Mesenchymal stem cell (in vitro differentiated cells and primary cell): ENCODE results near the gene FOSL2.
A peak's percentile ranks its signal among the peaks of the same experiment; 100 is the strongest.

ENCODE experiments used
- DNase-seq: peaks from one replicate; pipeline ENCODE4 v3.0.0-alpha.2; 2013
- H2AFZ ChIP-seq: one replicate; pipeline ENCODE4 v1.6.1; 2013; ENCODE audit warnings: low read depth, mild to moderate bottlenecking, control low read depth, inconsistent platforms, low read length, moderate library complexity
- H2AK5ac ChIP-seq: 2 replicates; pipeline ENCODE4 v1.6.1; 2013; ENCODE audit warnings: low read length, moderate library complexity, mild to moderate bottlenecking, inconsistent platforms; ENCODE audit not compliant: severe bottlenecking
- H2BK120ac ChIP-seq: one replicate; pipeline ENCODE4 v1.6.1; 2013; ENCODE audit warnings: low read depth, mild to moderate bottlenecking, inconsistent platforms, low read length, moderate library complexity
- H2BK12ac ChIP-seq, 2 experiments: one replicate each; pipeline ENCODE4 v1.6.1; 2013; ENCODE audit warnings: inconsistent platforms in 2 of 2, low read length in 2 of 2, mild to moderate bottlenecking in 2 of 2, moderate library complexity in 2 of 2, control low read depth in 1 of 2
- H2BK15ac ChIP-seq: one replicate; pipeline ENCODE4 v1.6.1; 2013; ENCODE audit warnings: mild to moderate bottlenecking, low read depth, inconsistent platforms; ENCODE audit not compliant: poor library complexity, severe bottlenecking
- H2BK5ac ChIP-seq: 2 replicates; pipeline ENCODE4 v1.6.1; 2013; ENCODE audit warnings: low read depth, mild to moderate bottlenecking, low read length, control low read depth, inconsistent platforms; ENCODE audit not compliant: poor library complexity, severe bottlenecking
- H3K14ac ChIP-seq, 2 experiments: one replicate each; pipeline ENCODE4 v1.6.1; 2013; ENCODE audit warnings: inconsistent platforms in 2 of 2, low read length in 2 of 2, control low read depth in 1 of 2, mild to moderate bottlenecking in 1 of 2, moderate library complexity in 1 of 2
- H3K18ac ChIP-seq, 2 experiments: one replicate each; pipeline ENCODE4 v1.6.1; 2013; ENCODE audit warnings: inconsistent platforms in 2 of 2, low read length in 2 of 2, control low read depth in 1 of 2, low read depth in 1 of 2, mild to moderate bottlenecking in 1 of 2
- H3K23ac ChIP-seq, 2 experiments: one replicate each; pipeline ENCODE4 v1.6.1; 2013; ENCODE audit warnings: inconsistent platforms in 2 of 2, low read length in 2 of 2, mild to moderate bottlenecking in 2 of 2, moderate library complexity in 2 of 2, control low read depth in 1 of 2
- H3K27ac ChIP-seq: 2 replicates; pipeline ENCODE4 v1.5.1; 2013; ENCODE audit warnings: mild to moderate bottlenecking, moderate library complexity, low read length, control low read depth, inconsistent platforms; ENCODE audit not compliant: poor library complexity, severe bottlenecking
- H3K27me3 ChIP-seq, 2 experiments: 2 replicates each; pipeline versions ENCODE4 v1.6.1 to v1.7.0; 2013; ENCODE audit warnings: low read length in 2 of 2, mild to moderate bottlenecking in 2 of 2, moderate library complexity in 2 of 2, control low read depth in 1 of 2, inconsistent platforms in 1 of 2; ENCODE audit not compliant: control insufficient read depth in 1 of 2, insufficient read depth in 1 of 2
- H3K36me3 ChIP-seq, 2 experiments: 2 replicates each; pipeline versions ENCODE4 v1.6.1 to v1.7.0; 2013; ENCODE audit warnings: low read length in 2 of 2, control low read depth in 1 of 2, inconsistent platforms in 1 of 2, low read depth in 1 of 2, mild to moderate bottlenecking in 1 of 2; ENCODE audit not compliant: insufficient read depth in 2 of 2, control insufficient read depth in 1 of 2
- H3K4ac ChIP-seq, 2 experiments: one replicate each; pipeline ENCODE4 v1.6.1; 2013; ENCODE audit warnings: inconsistent platforms in 2 of 2, low read length in 2 of 2, mild to moderate bottlenecking in 2 of 2, moderate library complexity in 2 of 2, control low read depth in 1 of 2, low read depth in 1 of 2
- H3K4me1 ChIP-seq: 2 replicates; pipeline ENCODE4 v1.6.1; 2013; ENCODE audit warnings: low read depth, low read length, control low read depth; ENCODE audit not compliant: control insufficient read depth, insufficient read depth
- H3K4me2 ChIP-seq: 2 replicates; pipeline ENCODE4 v1.6.1; 2013; ENCODE audit warnings: low read length, mild to moderate bottlenecking, inconsistent platforms; ENCODE audit not compliant: poor library complexity, severe bottlenecking
- H3K4me3 ChIP-seq, 2 experiments: 2 replicates each; pipeline versions ENCODE4 v1.5.1 to v1.7.0; 2013; ENCODE audit warnings: low read length in 2 of 2, mild to moderate bottlenecking in 2 of 2, control low read depth in 1 of 2, low read depth in 1 of 2; ENCODE audit not compliant: insufficient read depth in 1 of 2
- H3K79me1 ChIP-seq: replicated peaks from 2 replicates; pipeline ENCODE4 v1.6.1; 2013; ENCODE audit warnings: mild to moderate bottlenecking, control low read depth, low read length, inconsistent platforms; ENCODE audit not compliant: poor library complexity, severe bottlenecking
- H3K9ac ChIP-seq: 2 replicates; pipeline ENCODE4 v1.7.0; 2013; ENCODE audit warnings: mild to moderate bottlenecking, low read length, moderate library complexity
- H3K9me3 ChIP-seq: 2 replicates; pipeline ENCODE4 v1.7.0; 2013; ENCODE audit warnings: mild to moderate bottlenecking, low read length; ENCODE audit not compliant: control insufficient read depth
- H4K8ac ChIP-seq: one replicate; pipeline ENCODE4 v1.6.1; 2013; ENCODE audit warnings: inconsistent platforms, mild to moderate bottlenecking, low read length, moderate library complexity
- H4K91ac ChIP-seq: one replicate; pipeline ENCODE4 v1.6.1; 2013; ENCODE audit warnings: mild to moderate bottlenecking, low read length, inconsistent platforms
- WGBS: methylation state at CpG from one replicate; pipeline ENCODE4 v1.1.7; 2013; ENCODE audit warnings: mixed read lengths; 5-methylcytosine and 5-hydroxymethylcytosine counted together

FOSL2 gene

DNA sequence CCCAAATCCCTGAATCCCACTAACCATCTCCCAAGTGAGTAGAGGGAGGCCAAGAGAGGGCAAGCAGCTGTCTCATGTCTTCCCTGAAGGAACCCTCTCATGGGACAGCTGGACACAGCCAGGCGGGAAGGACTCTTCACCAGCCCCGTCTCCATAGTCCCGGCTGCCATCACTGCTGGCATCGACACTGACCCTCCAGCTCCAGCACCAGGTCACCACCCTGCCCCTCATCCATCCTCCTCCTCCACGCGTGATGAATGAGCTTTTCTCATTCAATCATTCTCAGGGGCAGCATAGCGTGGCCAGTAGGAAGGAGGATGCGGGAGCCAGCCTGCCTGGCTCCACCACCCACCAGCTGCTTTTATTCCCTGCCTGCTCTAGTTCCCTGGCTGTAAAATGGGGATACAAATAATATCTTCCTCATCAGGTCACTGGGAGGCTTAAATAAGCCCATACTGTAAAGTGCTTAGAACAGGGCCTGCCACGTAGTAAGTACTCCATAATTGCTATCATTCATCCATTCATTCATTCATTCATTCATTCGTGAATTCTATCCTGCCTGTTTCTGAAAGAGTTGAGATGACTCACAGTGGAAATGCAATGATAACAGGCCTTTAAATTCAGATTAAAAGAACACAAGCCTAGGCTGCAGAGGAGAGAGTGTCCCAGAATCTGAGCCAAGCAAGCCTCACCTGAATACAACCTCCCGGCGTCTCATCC is 30.5 kb upstream of the FOSL2 start:
- H3K4ac ChIP-seq: no peak overlapping the region
- no peak overlapping the region for H4K8ac ChIP-seq
- H3K27ac ChIP-seq: no peak overlapping the region
- no peak overlapping the region for H3K4me3 ChIP-seq
- no peak overlapping the region for H2BK15ac ChIP-seq
- no peak overlapping the region for H2BK120ac ChIP-seq
- no peak overlapping the region for H3K18ac ChIP-seq
- no peaks in the 10 kb centered on the region for H3K9me3 ChIP-seq
- no peak overlapping the region for H3K4me2 ChIP-seq
- H3K9ac ChIP-seq: no peak overlapping the region
- H2AK5ac ChIP-seq: no peak overlapping the region
- H2AFZ ChIP-seq: no peak overlapping the region
- H3K36me3 ChIP-seq: no peaks in the 10 kb centered on the region
- no peak overlapping the region for H3K23ac ChIP-seq
- H3K27me3 ChIP-seq: no peaks in the 10 kb centered on the region
- H4K91ac ChIP-seq: no peak overlapping the region
- no peak for DNase-seq
- no peak overlapping the region for H2BK5ac ChIP-seq
- peaks cover 30% of the 10 kb centered on the region for H3K4me1 ChIP-seq
- peak overlapping the region; percentile 23 to 75 for H2BK12ac ChIP-seq
- H3K79me1 ChIP-seq: no peaks in the 10 kb centered on the region
- WGBS: 84% methylated on average over 10 of the region's 12 CpGs
- H3K14ac ChIP-seq: peak overlapping the region in 1 of 2 experiments; percentile 85

DNA sequence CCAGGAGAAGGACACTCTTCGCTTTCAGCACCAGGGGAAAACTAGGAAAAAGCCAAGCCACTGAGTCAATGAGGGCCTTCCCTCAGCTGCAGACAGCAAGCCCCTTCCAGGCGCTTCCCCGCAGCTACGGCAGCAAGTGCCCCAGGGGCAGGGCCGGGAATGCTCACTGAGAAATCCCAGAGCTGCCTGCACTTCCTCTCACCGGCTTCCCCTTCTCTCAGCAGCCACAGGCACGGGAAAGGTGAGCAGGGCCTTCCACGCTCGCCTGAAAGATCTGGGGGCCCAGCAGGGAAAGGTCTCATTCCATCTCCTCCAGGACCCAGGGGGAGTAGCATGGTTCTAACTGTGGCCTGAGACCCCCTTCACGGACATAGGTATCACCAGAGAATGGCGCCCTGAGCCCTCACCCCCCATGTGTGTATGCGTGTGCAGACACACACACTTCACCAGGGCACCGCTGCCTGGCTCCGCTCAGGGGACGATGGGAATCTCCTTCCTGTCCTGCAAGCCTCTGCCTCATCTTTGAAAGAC is 29.6 kb upstream of the FOSL2 start:
- H3K4me2 ChIP-seq: no peak overlapping the region
- no peak overlapping the region for H3K27ac ChIP-seq
- H3K14ac ChIP-seq: no peak overlapping the region
- no peak overlapping the region for H2BK5ac ChIP-seq
- no peak overlapping the region for H3K9ac ChIP-seq
- H4K8ac ChIP-seq: peak overlapping the region; percentile 45
- peak overlapping the region; percentile 24 for H2BK120ac ChIP-seq
- no peak overlapping the region for H2AK5ac ChIP-seq
- no peaks in the 10 kb centered on the region for H3K9me3 ChIP-seq
- no peak overlapping the region for H3K4me3 ChIP-seq
- peak overlapping the region in 1 of 2 experiments; percentile 75 for H3K18ac ChIP-seq
- H3K4me1 ChIP-seq: peaks cover 30% of the 10 kb centered on the region
- H3K79me1 ChIP-seq: no peaks in the 10 kb centered on the region
- DNase-seq: no peak
- H3K4ac ChIP-seq: peak overlapping the region in 1 of 2 experiments; percentile 15
- no peak overlapping the region for H2BK15ac ChIP-seq
- H3K23ac ChIP-seq: no peak overlapping the region
- H3K27me3 ChIP-seq: no peaks in the 10 kb centered on the region
- H3K36me3 ChIP-seq: no peaks in the 10 kb centered on the region
- no peak overlapping the region for H2AFZ ChIP-seq
- peak overlapping the region; percentile 1 for H4K91ac ChIP-seq
- 56% methylated on average over 15 of the region's 15 CpGs for WGBS
- peak overlapping the region; percentile 38 to 81 for H2BK12ac ChIP-seq

DNA sequence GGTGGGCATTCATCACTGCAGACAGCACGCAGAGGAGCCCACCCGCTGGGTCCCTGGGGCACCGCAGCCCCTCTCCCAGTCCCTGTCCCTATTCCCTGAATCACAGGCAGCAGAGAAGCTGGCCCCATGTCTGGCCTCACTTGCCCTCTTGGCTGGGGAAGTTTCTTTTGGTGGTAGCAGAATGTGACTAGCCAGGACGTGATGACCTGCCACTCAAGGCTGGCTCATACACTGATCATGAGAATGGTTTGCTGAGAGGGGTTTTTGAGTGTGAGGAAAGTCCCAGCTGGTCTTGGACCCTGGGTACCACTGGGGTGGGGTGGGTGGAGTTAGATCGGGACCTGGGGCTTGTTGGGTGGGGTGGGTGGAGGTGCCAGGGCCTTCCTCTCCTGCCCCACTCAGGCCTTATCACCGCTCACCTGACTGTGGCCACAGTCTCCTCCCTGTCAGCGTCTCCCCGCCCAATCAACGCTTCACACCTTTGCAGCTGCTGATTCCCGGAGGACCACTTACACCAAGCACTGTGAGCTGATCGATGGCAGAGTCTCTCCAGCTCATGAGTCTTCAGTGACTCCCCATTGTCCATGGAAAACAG is 28.9 kb upstream of the FOSL2 start:
- WGBS: 83% methylated on average over 10 of the region's 11 CpGs
- Histone ChIP-seq H2AFZ (no peak overlapping the region), H3K27ac (no peak overlapping the region), H4K91ac (peak overlapping the region; percentile 41), H3K18ac (no peak overlapping the region), H3K14ac (peak overlapping the region in 1 of 2 experiments; percentile 61), H3K4me3 (no peak overlapping the region), H2AK5ac (no peak overlapping the region), H2BK5ac (no peak overlapping the region), H4K8ac (no peak overlapping the region), H3K9me3 (no peaks in the 10 kb centered on the region), H3K36me3 (no peaks in the 10 kb centered on the region), H3K4ac (peak overlapping the region; percentile 15 to 32), H3K4me2 (no peak overlapping the region), H3K27me3 (no peaks in the 10 kb centered on the region), H2BK15ac (no peak overlapping the region), H3K23ac (no peak overlapping the region), H3K9ac (no peak overlapping the region), H2BK120ac (no peak overlapping the region), H3K4me1 (peaks cover 29% of the 10 kb centered on the region), H3K79me1 (no peaks in the 10 kb centered on the region), H2BK12ac (peak overlapping the region; percentile 15 to 18)
- DNase-seq: no peak

DNA sequence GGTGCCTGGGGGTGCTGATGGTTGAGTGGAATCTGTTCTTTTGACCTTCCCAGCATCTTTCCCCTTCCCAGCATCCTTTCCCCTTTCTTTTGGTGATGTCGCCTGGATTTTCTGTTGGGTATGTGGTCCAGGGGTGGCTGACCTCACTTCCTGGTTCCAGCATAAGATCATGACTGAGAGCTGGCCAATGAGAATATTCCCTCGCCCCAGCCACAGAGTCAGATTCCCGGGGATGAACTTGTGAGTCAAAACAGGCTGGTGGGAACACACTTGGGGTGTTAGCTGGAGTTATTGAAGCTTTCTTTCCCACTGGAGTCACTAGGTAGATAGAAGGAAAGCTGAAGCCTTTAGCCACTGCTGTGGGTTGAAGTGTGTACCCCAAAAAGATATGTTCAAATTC is 28.0 kb upstream of the FOSL2 start:
- DNase-seq: no peak
- H2BK15ac ChIP-seq: no peak overlapping the region
- H3K79me1 ChIP-seq: no peaks in the 10 kb centered on the region
- no peak overlapping the region for H3K9ac ChIP-seq
- H3K4ac ChIP-seq: no peak overlapping the region
- H3K4me3 ChIP-seq: no peak overlapping the region
- H3K27me3 ChIP-seq: no peaks in the 10 kb centered on the region
- no peak overlapping the region for H3K27ac ChIP-seq
- H3K4me1 ChIP-seq: peaks cover 21% of the 10 kb centered on the region
- H4K8ac ChIP-seq: no peak overlapping the region
- H3K23ac ChIP-seq: no peak overlapping the region
- H2AFZ ChIP-seq: no peak overlapping the region
- H3K18ac ChIP-seq: no peak overlapping the region
- H3K36me3 ChIP-seq: no peaks in the 10 kb centered on the region
- H3K14ac ChIP-seq: no peak overlapping the region
- WGBS: 76% methylated on average over 3 of the region's 3 CpGs
- H2BK5ac ChIP-seq: no peak overlapping the region
- H2BK12ac ChIP-seq: peak overlapping the region in 1 of 2 experiments; percentile 18
- no peak overlapping the region for H2AK5ac ChIP-seq
- H3K9me3 ChIP-seq: no peaks in the 10 kb centered on the region
- H2BK120ac ChIP-seq: no peak overlapping the region
- no peak overlapping the region for H3K4me2 ChIP-seq
- no peak overlapping the region for H4K91ac ChIP-seq
